Hepatocyte (in vitro differentiated cells): Measurements from ENCODE around the gene USO1. TPM values are rescaled to one million over a fixed set of nuclear protein-coding genes. Genes with fewer than 3 reads are reported as not detected.
"Not testable (repeated sequence)": the region's sequence is repeated elsewhere in the genome, so short reads cannot be mapped to it uniquely, and the experiment has no call there.

Experiments used
- DNase-seq: peaks from one replicate; pipeline ENCODE4 v3.0.0-alpha.2; 2016; ENCODE audit warnings: low spot score
- H2AFZ ChIP-seq: fragments of 200-600 bp; sonication (generic); 2 replicates; pipeline ENCODE4 v1.6.0; 2016; ENCODE audit warnings: antibody characterized with exemption, mild to moderate bottlenecking
- H3K27ac ChIP-seq: fragments of 200-600 bp; sonication (generic); 2 replicates; pipeline ENCODE4 v1.5.1; 2016; ENCODE audit warnings: mild to moderate bottlenecking
- H3K27me3 ChIP-seq: fragments of 200-600 bp; sonication (generic); 2 replicates; pipeline ENCODE4 v1.6.1; 2016
- H3K36me3 ChIP-seq: fragments of 200-600 bp; sonication (generic); replicated peaks from 2 replicates; pipeline ENCODE4 v1.5.1; 2016; ENCODE audit warnings: low read depth; ENCODE audit not compliant: insufficient read depth
- H3K4me1 ChIP-seq: fragments of 200-600 bp; sonication (generic); 2 replicates; pipeline ENCODE4 v1.5.1; 2016; ENCODE audit warnings: mild to moderate bottlenecking, moderate library complexity; ENCODE audit not compliant: insufficient read depth
- H3K4me2 ChIP-seq: fragments of 200-600 bp; sonication (generic); 2 replicates; pipeline ENCODE4 v1.6.0; 2016
- H3K4me3 ChIP-seq: fragments of 200-600 bp; sonication (generic); 2 replicates; pipeline ENCODE4 v1.5.1; 2016; ENCODE audit warnings: mild to moderate bottlenecking
- H3K79me2 ChIP-seq: fragments of 200-600 bp; sonication (generic); 2 replicates; pipeline ENCODE4 v1.6.0; 2017; ENCODE audit warnings: mild to moderate bottlenecking
- H3K9me2 ChIP-seq: fragments of 200-600 bp; sonication (generic); replicated peaks from 2 replicates; pipeline ENCODE4 v1.6.0; 2017; ENCODE audit warnings: mild to moderate bottlenecking; ENCODE audit not compliant: insufficient read depth
- H3K9me3 ChIP-seq: fragments of 200-600 bp; sonication (generic); 2 replicates; pipeline ENCODE4 v1.5.1; 2016; ENCODE audit warnings: low read depth, mild to moderate bottlenecking
- H4K20me1 ChIP-seq: fragments of 200-600 bp; sonication (generic); 2 replicates; pipeline ENCODE4 v1.6.0; 2016; ENCODE audit warnings: mild to moderate bottlenecking; ENCODE audit not compliant: insufficient read depth, poor library complexity, severe bottlenecking
- EZH2 ChIP-seq: fragments of 200-600 bp; sonication (generic); IDR thresholded peaks from 2 replicates; pipeline ENCODE4 v1.6.1; 2016; ENCODE audit warnings: antibody characterized with exemption, mild to moderate bottlenecking, borderline replicate concordance
- EZH2phosphoT487 ChIP-seq: fragments of 200-600 bp; sonication (generic); IDR thresholded peaks from one replicate; pipeline ENCODE4 v1.6.1; 2018; ENCODE audit warnings: antibody characterized with exemption, mild to moderate bottlenecking, low read depth, moderate library complexity; ENCODE audit not compliant: unreplicated experiment, severe bottlenecking
- WGBS: methylation state at CpG from one replicate; pipeline ENCODE4 v1.1.6; 2016; ENCODE audit warnings: low lambda C conversion rate; ENCODE audit errors: missing lambda C conversion rate; 5-methylcytosine and 5-hydroxymethylcytosine counted together
- polyA plus RNA-seq: library from polyadenylated mRNA; unstranded; fragments of >200 nt; fragmentation: Nextera tagmentation; extraction: Ambion mirVana; gene quantifications from 2 replicates; pipeline ENCODE4 v1.2.1, GENCODE V29; 2016
- total RNA-seq: library from RNA; depleted of rRNA; stranded (reverse); fragments of >200 nt; gene quantifications from 2 replicates; pipeline ENCODE4 v1.2.3, GENCODE V29; 2014
- TF ChIP-seq, protein P1 (sequence below): fragments of 200-600 bp; sonication (generic); IDR thresholded peaks from 2 replicates; pipeline ENCODE4 v1.5.1; 2016; ENCODE audit warnings: antibody characterized with exemption, mild to moderate bottlenecking; ENCODE audit not compliant: poor library complexity

Gene USO1
- total and polyA plus RNA-seq, 2 experiments from 2014 or later, result 50.4 to 113 TPM

DNA sequence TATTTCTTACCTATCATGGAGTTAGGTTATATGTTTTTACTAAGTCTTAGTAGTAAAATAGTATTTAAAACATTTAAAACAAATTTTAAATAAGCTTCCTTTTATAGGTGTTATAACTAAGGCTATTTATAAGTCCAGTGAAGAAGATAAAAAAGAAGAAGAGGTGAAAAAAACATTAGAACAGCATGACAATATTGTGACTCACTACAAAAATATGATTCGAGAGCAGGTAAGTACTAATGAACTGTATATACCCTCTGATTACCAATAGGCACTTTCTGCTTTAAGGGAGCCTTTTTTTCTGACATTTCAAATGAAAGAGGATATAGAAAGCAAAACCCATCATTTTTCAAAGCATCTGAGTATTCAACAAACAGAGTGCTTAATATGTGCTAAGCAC is 76.6 kb downstream of the USO1 start:
- H3K9me2 ChIP-seq, result no peaks in the 10 kb centered on the region
- no peak overlapping the region for H3K4me2 ChIP-seq
- H3K36me3 ChIP-seq, result no peaks in the 10 kb centered on the region
- no peak overlapping the region for H3K4me3 ChIP-seq
- peaks cover 5% of the 10 kb centered on the region for H4K20me1 ChIP-seq
- H3K27me3 ChIP-seq, result no peaks in the 10 kb centered on the region
- no peak for DNase-seq
- no peak overlapping the region for H2AFZ ChIP-seq
- 92% methylated on average over 1 of the region's 1 CpG for WGBS
- H3K27ac ChIP-seq, result no peak overlapping the region
- no peak for TF ChIP-seq EZH2phosphoT487
- TF ChIP-seq, protein P1, sequence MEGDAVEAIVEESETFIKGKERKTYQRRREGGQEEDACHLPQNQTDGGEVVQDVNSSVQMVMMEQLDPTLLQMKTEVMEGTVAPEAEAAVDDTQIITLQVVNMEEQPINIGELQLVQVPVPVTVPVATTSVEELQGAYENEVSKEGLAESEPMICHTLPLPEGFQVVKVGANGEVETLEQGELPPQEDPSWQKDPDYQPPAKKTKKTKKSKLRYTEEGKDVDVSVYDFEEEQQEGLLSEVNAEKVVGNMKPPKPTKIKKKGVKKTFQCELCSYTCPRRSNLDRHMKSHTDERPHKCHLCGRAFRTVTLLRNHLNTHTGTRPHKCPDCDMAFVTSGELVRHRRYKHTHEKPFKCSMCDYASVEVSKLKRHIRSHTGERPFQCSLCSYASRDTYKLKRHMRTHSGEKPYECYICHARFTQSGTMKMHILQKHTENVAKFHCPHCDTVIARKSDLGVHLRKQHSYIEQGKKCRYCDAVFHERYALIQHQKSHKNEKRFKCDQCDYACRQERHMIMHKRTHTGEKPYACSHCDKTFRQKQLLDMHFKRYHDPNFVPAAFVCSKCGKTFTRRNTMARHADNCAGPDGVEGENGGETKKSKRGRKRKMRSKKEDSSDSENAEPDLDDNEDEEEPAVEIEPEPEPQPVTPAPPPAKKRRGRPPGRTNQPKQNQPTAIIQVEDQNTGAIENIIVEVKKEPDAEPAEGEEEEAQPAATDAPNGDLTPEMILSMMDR, result no peak
- no peak for TF ChIP-seq EZH2
- H3K79me2 ChIP-seq, result no peaks in the 10 kb centered on the region
- H3K4me1 ChIP-seq, result no peaks in the 10 kb centered on the region
- H3K9me3 ChIP-seq, result no peaks in the 10 kb centered on the region

GRCh38 chr4:75806035-75806434 is 81.7 kb downstream of the USO1 start:
- H3K9me2 ChIP-seq, H3K79me2 ChIP-seq, DNase-seq: not testable (repeated sequence)

DNA sequence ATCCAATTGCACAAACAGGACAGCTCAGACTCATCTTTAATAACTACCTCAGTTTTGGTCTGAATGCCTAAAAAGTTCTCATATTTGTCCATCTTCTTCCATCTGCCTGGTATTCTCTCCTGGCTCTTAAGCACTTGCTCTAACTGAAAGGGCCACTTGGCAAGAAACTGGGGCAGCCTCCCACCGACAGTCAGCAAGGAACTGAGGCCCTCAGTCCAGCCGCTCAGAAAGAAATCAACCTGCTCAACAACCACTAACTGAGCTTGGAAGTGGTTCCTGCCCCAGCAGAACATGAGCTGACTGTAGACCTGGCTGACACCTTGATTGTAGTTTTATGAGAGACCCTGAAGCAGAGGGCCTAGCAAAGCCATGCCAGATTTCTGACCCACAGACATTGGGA is 93.5 kb downstream of the USO1 start:
- Histone ChIP-seq H3K9me3 (no peaks in the 10 kb centered on the region), H4K20me1 (no peaks in the 10 kb centered on the region), H3K27ac (no peak overlapping the region), H3K9me2 (no peaks in the 10 kb centered on the region), H3K27me3 (no peaks in the 10 kb centered on the region), H3K4me2 (no peak overlapping the region), H3K79me2 (no peaks in the 10 kb centered on the region), H3K4me1 (peaks cover 3% of the 10 kb centered on the region), H2AFZ (no peak overlapping the region), H3K4me3 (no peak overlapping the region), H3K36me3 (peaks cover 3% of the 10 kb centered on the region)
- 91% methylated on average over 2 of the region's 2 CpGs for WGBS
- TF ChIP-seq, protein P1, result no peak
- TF ChIP-seq EZH2 (no peak), EZH2phosphoT487 (no peak)
- DNase-seq, result no peak

More at GRCh38 chr4:75806035-75806434, 81.7 kb downstream of the USO1 start:
- not testable (repeated sequence) for H3K4me3 ChIP-seq, H3K9me3 ChIP-seq, H3K36me3 ChIP-seq, H3K4me2 ChIP-seq, H4K20me1 ChIP-seq, H2AFZ ChIP-seq, H3K27me3 ChIP-seq, H3K4me1 ChIP-seq, H3K27ac ChIP-seq
- 85% methylated on average over 8 of the region's 8 CpGs for WGBS

DNA sequence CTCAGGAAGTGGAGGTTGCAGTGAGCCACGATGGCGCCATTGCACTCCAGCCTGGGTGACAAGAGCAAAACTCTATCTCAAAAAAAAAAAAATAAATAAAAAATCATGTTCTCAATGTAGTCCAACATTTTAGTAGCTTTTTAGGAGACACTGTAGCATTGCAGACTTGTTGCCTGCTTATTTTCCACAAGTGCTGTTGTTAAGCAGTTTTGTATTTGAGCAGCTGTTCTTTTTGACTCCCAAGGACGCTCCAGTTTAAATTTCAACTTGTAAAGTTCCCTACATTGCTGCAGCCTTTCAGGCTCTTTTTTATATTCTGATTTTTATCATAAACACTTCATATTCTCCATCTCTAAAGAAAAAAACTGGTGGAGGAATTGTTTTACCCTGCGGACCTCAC is 94.7 kb downstream of the USO1 start:
- Histone ChIP-seq H3K9me3 (no peaks in the 10 kb centered on the region), H3K4me3 (no peak overlapping the region), H3K4me2 (no peak overlapping the region), H3K36me3 (peaks cover 2% of the 10 kb centered on the region), H3K9me2 (no peaks in the 10 kb centered on the region), H4K20me1 (no peaks in the 10 kb centered on the region), H3K79me2 (no peaks in the 10 kb centered on the region), H2AFZ (no peak overlapping the region), H3K27me3 (no peaks in the 10 kb centered on the region), H3K4me1 (peaks cover 3% of the 10 kb centered on the region), H3K27ac (no peak overlapping the region)
- TF ChIP-seq EZH2 (no peak), EZH2phosphoT487 (no peak)
- TF ChIP-seq, protein P1, result no peak
- DNase-seq, result no peak
- 83% methylated on average over 4 of the region's 4 CpGs for WGBS
